Spinal cord (tissue), 10 donors: ENCODE results near the gene WAC. TPM values are rescaled to one million over a fixed set of nuclear protein-coding genes. Genes with fewer than 3 reads are reported as not detected.

Experiments
- DNase-seq, 6 donors: peaks; one replicate each; pipeline versions ENCODE4 v3.0.0 to v3.0.0-alpha.2; 2013 to 2015; ENCODE audit warnings: low spot score in 6 of 6, low read depth in 4 of 6
- H3K27ac ChIP-seq: one replicate; pipeline ENCODE4 v1.5.1; 2013; ENCODE audit warnings: low read depth, low read length, control low read depth
- H3K27me3 ChIP-seq: one replicate; pipeline ENCODE4 v1.6.1; 2013; ENCODE audit warnings: low read length; ENCODE audit not compliant: control insufficient read depth, insufficient read depth
- H3K36me3 ChIP-seq: one replicate; pipeline ENCODE4 v1.6.1; 2013; ENCODE audit warnings: low read length; ENCODE audit not compliant: control insufficient read depth, insufficient read depth
- H3K4me1 ChIP-seq: one replicate; pipeline ENCODE4 v1.6.1; 2013; ENCODE audit warnings: low read length; ENCODE audit not compliant: control insufficient read depth, insufficient read depth
- H3K4me3 ChIP-seq: one replicate; pipeline ENCODE4 v1.5.1; 2013; ENCODE audit warnings: low read depth, low read length, control low read depth
- H3K9me3 ChIP-seq: one replicate; pipeline ENCODE4 v1.6.1; 2013; ENCODE audit warnings: low read length; ENCODE audit not compliant: control insufficient read depth, insufficient read depth
- WGBS: methylation state at CpG from one replicate; pipeline ENCODE4 v1.1.5; 2013; ENCODE audit warnings: missing lambda C conversion rate; ENCODE audit not compliant: insufficient coverage; 5-methylcytosine and 5-hydroxymethylcytosine counted together
- polyA plus RNA-seq, 2 donors: library from polyadenylated mRNA; unstranded; fragments of 120-200 nt; gene quantifications; one replicate each; pipeline ENCODE4 v1.2.1, GENCODE V29; 2013; ENCODE audit not compliant: insufficient read length in 2 of 2
- total RNA-seq, 2 donors: library from RNA; depleted of rRNA in 1 of 2; stranded (reverse); fragments of 120-200 nt in 1 of 2; fragments of >200 nt in 1 of 2; gene quantifications; one replicate each; pipeline versions ENCODE4 v1.2.3 to v1.2.4, GENCODE V29; 2013 to 2014
- donor health status: healthy.

Gene WAC
- total and polyA plus RNA-seq, 4 donors: 91.6 to 127 (median 107) TPM

DNA sequence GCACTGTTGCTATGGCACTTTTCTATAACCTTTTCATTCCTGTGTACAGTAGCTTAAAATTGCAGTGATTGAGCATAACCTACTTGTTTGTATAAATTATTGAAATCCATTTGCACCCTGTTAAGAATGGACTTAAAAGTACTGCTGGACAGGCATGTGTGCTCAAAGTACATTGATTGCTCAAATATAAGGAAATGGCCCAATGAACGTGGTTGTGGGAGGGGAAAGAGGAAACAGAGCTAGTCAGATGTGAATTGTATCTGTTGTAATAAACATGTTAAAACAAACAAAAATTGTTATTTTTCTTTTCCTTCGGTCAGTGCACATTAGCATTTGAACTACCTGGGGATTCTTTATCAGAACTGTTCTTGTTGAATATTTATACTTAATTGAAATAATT is 87.3 kb downstream of the WAC start:
- H3K4me3 ChIP-seq: no peak overlapping the region
- H3K36me3 ChIP-seq: peaks cover 10% of the 10 kb centered on the region
- H3K27me3 ChIP-seq: no peaks in the 10 kb centered on the region
- H3K9me3 ChIP-seq: no peaks in the 10 kb centered on the region
- WGBS: no CpG with 5 or more reads among the region's 2 CpGs
- no peak for DNase-seq
- no peak overlapping the region for H3K27ac ChIP-seq
- H3K4me1 ChIP-seq: no peaks in the 10 kb centered on the region

DNA sequence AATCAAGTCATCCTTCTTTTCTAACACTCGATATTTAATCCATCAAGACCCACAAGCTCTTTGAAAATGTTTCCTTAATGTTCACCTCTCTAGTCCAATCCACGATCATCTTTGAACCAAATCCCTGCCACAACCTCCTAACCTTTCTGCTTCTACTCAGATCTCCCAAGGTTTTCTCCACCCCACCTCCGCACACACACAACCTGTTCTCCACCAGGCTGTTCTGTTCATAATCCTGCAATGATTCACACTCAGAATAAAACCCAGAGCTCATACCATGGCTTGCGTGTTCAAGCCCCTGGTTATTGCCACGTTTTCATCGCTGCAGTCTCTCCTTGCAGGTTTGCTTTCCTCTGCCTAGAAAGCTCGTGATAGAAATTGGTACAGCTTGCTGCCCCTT is 90.6 kb downstream of the WAC start:
- Histone ChIP-seq H3K27ac (no peak overlapping the region), H3K4me1 (no peaks in the 10 kb centered on the region), H3K4me3 (no peak overlapping the region), H3K36me3 (peaks cover 4% of the 10 kb centered on the region), H3K9me3 (no peaks in the 10 kb centered on the region), H3K27me3 (no peaks in the 10 kb centered on the region)
- DNase-seq: no peak
- 92% methylated on average over 6 of the region's 7 CpGs for WGBS

DNA sequence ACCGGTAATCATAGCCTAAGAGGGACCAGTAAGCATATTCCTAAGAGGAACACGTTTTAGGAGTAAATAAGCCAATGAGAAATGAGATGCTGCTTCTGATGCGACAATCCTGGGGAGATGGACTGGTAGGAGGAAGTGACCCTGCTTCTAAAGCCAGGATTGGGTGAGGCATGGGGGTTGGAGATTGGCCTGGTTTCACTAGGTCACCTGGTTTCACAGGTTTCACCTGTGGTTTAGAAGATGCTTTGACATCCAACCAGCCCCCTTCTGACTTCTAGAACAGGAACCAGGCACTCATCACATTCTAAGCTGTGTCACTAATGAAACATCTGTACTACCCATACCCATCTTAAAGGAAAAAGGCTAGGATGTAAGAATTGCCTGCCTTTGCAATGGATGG is 91.4 kb downstream of the WAC start:
- 78% methylated on average over 3 of the region's 3 CpGs for WGBS
- DNase-seq: no peak
- no peaks in the 10 kb centered on the region for H3K36me3 ChIP-seq
- no peak overlapping the region for H3K27ac ChIP-seq
- no peak overlapping the region for H3K4me3 ChIP-seq
- no peaks in the 10 kb centered on the region for H3K9me3 ChIP-seq
- H3K4me1 ChIP-seq: peaks cover 8% of the 10 kb centered on the region
- H3K27me3 ChIP-seq: no peaks in the 10 kb centered on the region

DNA sequence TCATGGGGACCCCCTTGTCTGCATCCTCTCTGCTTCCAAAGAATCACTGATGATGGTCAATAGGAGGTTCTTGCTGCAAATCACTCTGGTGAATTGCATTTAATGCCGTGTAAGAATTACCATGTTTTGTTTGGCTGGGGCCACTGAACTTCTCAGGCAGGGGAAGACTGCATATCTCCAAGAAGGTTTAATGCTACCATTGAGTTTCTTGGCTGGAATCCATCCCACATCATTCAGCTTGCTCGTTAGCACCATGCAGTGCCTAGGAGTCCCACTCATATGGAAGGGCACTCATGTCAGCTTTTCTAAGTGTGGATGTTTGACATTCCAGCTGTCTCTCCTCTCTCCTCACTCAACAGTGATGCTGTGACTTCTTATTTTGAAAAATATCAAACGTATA is 94.2 kb downstream of the WAC start:
- WGBS: 14% methylated on average over 1 of the region's 3 CpGs

DNA sequence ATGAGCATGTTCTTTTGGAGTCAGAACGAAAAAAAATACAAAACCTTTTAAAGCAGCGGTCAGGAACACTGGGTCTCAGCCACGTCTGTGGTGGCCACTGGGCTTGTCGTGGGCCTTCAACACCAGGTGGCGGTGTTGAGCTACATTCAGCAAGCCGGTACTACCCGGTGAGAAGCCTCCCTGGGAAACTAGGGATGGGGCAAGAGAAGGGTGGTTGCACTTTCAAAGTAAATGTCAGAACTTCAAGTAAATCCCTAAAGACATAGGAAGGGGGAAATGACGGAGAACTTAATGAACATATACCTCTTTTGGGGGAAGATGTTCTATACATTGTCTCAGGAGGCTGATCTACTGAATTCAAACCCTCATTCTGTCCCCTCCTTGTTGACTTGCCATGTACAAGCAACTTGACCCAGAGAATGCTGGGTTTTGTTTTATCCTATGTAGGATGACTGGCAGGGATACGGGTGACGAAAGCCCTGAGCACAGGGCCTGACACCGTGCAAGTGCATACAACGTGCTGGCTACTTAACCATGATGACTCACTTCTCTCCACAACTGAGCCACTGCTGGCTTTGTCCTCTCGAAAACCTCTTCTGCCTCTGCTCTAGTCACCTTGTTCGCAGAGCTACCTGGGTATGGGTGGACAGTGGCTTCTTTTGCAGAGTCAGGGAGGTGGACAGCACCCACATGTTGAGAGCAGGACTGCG is 95.4 kb downstream of the WAC start:
- no peaks in the 10 kb centered on the region for H3K9me3 ChIP-seq
- no peaks in the 10 kb centered on the region for H3K27me3 ChIP-seq
- peak; percentile 26 to 88 (median 58) for DNase-seq
- H3K4me3 ChIP-seq: no peak overlapping the region
- no peaks in the 10 kb centered on the region for H3K36me3 ChIP-seq
- H3K4me1 ChIP-seq: peaks cover 8% of the 10 kb centered on the region
- no peak overlapping the region for H3K27ac ChIP-seq
- 33% methylated on average over 6 of the region's 15 CpGs for WGBS

More for the DNA sequence above, 94.2 kb downstream of the WAC start:
- Histone ChIP-seq H3K27me3 (no peaks in the 10 kb centered on the region), H3K4me1 (peaks cover 8% of the 10 kb centered on the region), H3K9me3 (no peaks in the 10 kb centered on the region), H3K36me3 (no peaks in the 10 kb centered on the region), H3K27ac (no peak overlapping the region), H3K4me3 (no peak overlapping the region)
- peak in 1 of 6 donors; percentile 45 for DNase-seq

GRCh38 chr10:28631896-28632583 is 99.1 kb downstream of the WAC start:
- Histone ChIP-seq H3K4me1 (peaks cover 8% of the 10 kb centered on the region), H3K9me3 (no peaks in the 10 kb centered on the region), H3K27ac (no peak overlapping the region), H3K4me3 (no peak overlapping the region), H3K36me3 (no peaks in the 10 kb centered on the region), H3K27me3 (no peaks in the 10 kb centered on the region)
- DNase-seq: no peak
- 70% methylated on average over 2 of the region's 5 CpGs for WGBS

- Histone ChIP-seq H3K9me3 (no peaks in the 10 kb centered on the region), H3K27ac (no peak overlapping the region), H3K36me3 (no peaks in the 10 kb centered on the region), H3K4me1 (peaks cover 8% of the 10 kb centered on the region), H3K27me3 (no peaks in the 10 kb centered on the region), H3K4me3 (no peak overlapping the region)
- no peak for DNase-seq
- WGBS: 80% methylated on average over 1 of the region's 1 CpG
Measured at GRCh38 chr10:28632584-28632945, 99.6 kb downstream of the WAC start.

DNA sequence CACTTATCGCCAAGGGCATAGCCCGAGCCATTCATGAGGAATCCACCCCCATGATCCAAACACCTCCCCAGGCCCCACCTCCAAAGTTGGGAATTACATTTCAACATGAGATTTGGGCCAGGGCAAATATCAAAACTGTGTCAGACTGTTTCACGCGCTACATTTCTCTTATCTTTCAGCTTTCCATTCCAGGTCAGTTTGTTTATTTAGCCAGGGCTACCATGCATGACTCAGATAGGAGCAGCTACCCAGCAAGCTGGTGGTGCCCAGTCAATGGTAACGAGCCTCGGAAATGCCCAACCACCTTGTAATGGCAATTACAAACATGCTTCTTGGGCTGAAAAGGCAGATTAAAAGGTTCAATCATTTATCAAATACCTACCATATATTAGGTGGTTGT is 100.8 kb downstream of the WAC start:
- Histone ChIP-seq H3K27ac (no peak overlapping the region), H3K4me3 (no peak overlapping the region), H3K9me3 (no peaks in the 10 kb centered on the region), H3K36me3 (no peaks in the 10 kb centered on the region), H3K4me1 (peaks cover 5% of the 10 kb centered on the region), H3K27me3 (no peaks in the 10 kb centered on the region)
- no peak for DNase-seq
- WGBS: 100% methylated on average over 4 of the region's 6 CpGs

GRCh38 chr10:28637346-28637745 is 104.4 kb downstream of the WAC start:
- 90% methylated on average over 5 of the region's 5 CpGs for WGBS

GRCh38 chr10:28638392-28638791 is 105.5 kb downstream of the WAC start:
- no peak overlapping the region for H3K4me3 ChIP-seq
- no peaks in the 10 kb centered on the region for H3K36me3 ChIP-seq
- H3K27me3 ChIP-seq: no peaks in the 10 kb centered on the region
- H3K27ac ChIP-seq: no peak overlapping the region
- no peak for DNase-seq
- no peaks in the 10 kb centered on the region for H3K4me1 ChIP-seq
- no peaks in the 10 kb centered on the region for H3K9me3 ChIP-seq

More at GRCh38 chr10:28637346-28637745, 104.4 kb downstream of the WAC start:
- H3K4me3 ChIP-seq: no peak overlapping the region
- no peaks in the 10 kb centered on the region for H3K9me3 ChIP-seq
- no peaks in the 10 kb centered on the region for H3K27me3 ChIP-seq
- H3K4me1 ChIP-seq: no peaks in the 10 kb centered on the region
- no peaks in the 10 kb centered on the region for H3K36me3 ChIP-seq
- no peak for DNase-seq
- H3K27ac ChIP-seq: no peak overlapping the region
